ENCODE data around the gene SND1.

SND1 gene

DNA sequence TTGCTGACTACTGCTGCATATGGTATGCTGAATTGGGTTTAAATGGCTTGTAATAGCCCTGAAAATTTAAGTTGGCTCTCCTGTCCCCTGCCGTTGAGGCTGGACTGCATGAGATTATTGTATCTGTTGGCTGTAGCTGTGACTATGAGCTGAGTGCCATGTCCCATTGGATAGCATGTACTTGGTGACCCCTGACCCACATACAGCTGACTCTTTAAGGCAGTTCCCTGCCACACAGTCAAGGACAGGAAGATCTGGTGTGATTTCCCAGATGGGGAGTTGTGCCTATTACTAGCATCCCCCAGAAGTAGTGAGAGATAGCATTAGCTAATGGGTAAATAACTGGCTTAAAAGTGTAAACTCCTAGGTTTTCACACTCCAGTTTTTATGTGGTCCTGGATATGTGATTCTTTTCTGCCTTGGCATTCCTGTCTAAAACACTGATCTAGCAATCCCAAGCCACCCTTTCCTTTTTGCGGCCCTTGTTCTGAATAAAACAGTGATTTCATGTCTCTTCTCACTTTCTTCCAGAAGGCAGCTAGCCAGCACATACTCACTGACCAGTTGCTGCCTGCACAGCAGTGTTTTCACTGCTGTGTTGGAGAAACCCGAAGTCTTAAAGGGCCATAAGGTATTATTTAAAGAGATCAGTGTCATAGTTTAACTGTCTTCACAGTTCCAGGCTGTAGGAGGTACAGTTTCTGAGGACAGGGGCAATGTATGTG is 343.3 kb downstream of the SND1 start:
- DNase-seq (ENCODE audit: low read depth in 2 of 2) = no peak

DNA sequence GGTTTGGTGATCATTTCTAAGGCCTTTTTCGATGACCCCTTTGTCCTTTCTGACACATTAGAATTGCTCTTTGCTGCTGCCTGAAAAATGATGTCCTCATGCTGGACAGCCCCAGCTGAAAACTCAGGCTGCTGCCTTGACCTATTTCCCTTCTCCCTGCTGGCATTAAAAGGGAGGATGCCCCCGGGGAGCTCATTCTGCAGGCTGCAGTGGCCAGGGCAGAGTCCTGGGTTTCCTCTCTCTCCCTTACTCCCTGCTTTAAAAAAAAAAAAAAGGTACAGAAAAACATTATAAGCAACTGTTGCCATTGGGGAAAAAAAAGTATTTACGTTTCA is 343.9 kb downstream of the SND1 start:
- no peak for DNase-seq (ENCODE audit: low read depth in 2 of 2)

DNA sequence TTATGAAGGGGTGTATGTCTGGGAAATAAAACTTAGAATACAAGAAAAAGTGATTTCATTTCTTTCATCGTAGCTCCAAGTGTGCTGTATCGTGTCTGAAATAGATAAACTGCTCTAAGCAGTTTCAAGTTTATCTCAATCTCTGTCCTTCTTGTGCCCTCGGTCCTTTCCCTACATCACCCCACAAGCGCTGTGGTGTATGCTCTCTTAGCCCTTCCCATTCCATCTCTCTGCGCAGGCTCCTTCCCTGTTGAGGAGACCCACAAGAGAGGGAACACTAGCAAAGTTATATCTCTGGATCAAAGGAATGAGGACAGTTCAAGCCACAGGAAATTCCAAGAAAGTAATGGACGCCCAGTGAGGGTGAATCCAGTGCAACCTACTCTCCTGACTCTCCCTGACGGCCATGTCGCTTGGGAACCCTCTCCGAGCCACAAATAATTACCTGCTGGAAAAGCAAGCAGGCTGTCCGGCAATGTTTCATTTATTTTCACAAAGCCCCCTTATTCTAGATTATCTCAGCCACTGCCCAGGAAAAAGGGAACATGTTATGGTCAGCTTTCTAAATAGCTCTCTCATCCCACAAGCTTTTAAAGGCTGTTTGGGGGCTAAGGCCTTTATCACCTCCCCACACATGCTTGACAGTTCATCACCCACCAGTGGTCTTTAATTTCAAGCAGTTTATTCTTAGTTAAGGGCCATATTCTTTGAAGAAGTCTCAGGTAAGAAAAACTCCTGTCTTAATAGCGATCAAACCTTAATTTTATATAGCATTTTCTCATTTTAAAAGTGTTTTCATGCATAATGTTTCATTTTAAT is 344.5 kb downstream of the SND1 start:
- no peak for DNase-seq (ENCODE audit: low read depth in 2 of 2)

DNA sequence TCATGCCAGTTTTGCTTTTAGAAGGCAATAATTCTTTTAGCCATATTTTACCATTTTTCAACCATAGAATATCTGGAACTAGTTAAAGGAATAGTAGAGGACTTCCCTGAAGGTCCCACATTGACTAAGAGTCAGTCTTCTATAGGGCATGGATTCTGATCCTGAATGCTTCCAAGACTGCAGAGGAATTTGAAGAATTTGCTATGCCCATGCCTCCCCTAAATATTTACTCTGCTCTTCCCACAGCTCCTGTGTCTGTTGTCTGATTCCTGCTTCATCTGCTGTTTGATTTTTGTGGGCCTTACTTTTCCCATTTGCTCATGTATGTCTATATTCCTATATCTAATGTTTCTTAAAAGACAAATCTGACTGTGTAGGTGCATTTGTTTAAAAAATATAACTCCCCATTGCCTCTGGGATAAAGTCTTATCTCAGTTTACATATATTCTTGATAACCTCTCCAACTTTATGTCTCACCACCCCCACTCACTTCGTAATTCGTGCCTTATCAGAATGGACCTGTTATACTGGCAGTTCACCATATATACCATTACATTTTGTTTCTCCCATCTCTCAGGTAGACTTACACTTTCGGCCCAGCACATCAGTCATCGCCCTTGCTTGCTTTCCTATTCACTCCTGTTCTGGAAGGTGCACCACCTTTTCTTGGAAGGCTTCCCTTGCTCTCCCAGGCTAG is 345.4 kb downstream of the SND1 start:
- peak in 1 of 2 experiments; percentile 10 for DNase-seq (ENCODE audit: low read depth in 2 of 2)

DNA sequence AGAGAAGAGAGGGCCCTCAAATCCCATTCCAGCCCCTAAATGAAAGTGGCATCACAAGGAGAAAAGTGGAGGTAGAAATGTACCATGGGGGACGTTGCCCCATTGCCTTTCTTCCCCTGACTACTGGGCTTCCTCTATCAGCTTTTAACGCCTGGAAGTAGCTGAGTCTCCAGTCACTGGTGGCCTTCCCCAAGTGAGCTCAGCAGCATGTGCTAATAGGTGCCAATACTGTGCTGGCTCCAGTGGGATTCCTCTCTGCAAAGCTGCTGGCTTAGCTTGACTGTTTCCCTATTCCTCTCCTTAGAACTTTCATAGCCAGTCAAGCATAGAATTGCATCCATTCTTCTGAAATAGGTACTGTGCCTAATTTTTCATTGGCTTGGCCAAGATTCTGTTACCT is 346.7 kb downstream of the SND1 start:
- DNase-seq (ENCODE audit: low read depth in 2 of 2) = no peak

DNA sequence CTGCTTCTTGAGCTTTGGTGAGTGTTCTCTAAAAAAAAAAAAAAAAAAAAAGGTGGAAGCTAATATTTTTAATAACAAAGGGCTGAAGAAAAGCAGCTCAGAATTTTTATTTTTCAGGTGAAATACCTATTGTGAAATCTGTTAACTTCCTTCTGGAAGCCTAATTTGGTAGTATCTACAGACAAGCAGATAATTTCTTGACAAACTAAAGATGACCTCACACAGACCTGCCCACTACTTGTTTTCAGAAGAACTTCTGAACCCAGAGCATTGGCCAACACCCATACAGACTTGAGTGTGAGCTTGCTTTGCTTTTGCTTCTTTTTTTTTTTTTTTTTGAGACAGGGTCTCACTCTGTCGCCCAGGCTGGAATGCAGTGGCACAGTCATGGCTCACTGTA is 348.1 kb downstream of the SND1 start:
- DNase-seq (ENCODE audit: low read depth in 2 of 2) = no peak

DNA sequence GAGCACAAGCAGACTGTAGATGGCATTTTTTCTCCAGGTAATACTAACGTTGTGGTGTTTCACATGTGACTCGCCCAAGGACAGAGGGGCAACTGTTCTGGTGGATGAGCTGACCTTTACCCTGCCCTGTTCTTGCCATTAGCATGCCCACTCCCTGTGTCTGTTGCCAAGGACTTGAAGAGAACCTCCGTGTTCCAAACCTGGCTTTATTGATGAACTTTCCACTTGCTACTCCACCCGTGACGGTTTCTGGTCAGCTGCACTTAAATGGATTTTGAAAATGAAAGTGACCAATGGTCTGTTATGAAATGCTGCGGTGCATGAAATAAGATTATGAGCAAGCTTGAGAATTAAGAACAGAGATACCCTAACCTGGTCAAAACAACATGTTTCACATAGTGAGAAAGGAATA is 348.9 kb downstream of the SND1 start:
- no peak for DNase-seq (ENCODE audit: low read depth in 2 of 2)

DNA sequence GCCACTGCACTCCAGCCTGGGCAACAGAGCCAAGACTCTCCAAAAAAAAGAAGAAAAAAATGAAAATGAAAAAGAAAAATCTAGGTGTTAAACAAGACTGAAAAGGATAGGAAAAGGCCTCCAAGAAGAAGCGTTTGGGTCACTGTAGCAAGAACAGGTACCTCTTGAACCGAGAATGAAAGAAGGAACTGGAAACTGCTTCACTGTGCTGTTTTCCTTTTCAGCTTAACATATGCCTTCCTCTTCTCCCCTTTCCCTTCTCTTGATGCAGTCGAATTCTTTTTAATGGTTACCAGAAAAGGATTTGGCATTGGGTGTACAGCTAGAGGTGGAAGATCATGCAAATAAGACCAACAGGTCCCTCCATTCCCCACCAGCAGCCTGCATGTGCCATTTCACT is 351.2 kb downstream of the SND1 start:
- DNase-seq (ENCODE audit: low read depth in 2 of 2) = no peak

DNA sequence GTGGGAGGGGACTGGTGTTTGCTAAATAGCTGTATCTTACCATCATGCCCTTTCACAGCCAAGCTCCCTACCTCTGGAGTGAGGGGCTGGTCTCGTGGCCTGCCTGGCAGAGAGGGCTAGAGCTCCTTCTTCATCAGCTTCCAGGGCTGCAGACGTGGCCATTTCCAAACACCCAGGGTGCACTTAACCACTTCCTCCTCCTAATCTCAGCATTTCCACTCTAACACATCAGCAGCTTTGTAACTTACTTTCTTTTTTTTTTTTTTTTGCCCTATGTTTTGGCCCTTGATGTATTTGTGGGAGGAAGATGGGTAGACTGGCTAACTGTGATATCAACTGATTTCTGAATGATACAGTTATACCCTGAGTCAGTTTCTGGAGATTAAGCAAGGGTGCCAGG is 351.8 kb downstream of the SND1 start:
- DNase-seq (ENCODE audit: low read depth in 2 of 2) = no peak

DNA sequence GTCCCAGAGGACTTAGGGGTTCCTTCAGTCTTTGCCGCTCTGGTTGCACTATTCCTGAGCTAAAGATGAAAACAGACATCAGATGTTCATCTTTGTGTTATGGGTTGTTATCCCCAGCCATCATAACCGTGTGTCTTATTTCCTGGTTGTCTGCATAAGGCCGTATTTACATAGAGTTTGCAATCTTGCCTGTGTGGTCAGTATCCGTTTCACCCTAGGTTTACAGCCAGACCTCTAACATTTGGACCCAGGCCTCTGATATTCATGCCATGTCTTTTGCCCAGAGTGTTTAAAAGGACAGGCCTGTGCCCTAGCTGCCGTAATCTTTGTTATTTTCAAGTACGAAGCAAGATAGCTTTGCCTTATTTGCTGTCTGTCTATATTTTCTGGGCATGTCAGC is 352.6 kb downstream of the SND1 start:
- DNase-seq (ENCODE audit: low read depth in 2 of 2) = no peak

DNA sequence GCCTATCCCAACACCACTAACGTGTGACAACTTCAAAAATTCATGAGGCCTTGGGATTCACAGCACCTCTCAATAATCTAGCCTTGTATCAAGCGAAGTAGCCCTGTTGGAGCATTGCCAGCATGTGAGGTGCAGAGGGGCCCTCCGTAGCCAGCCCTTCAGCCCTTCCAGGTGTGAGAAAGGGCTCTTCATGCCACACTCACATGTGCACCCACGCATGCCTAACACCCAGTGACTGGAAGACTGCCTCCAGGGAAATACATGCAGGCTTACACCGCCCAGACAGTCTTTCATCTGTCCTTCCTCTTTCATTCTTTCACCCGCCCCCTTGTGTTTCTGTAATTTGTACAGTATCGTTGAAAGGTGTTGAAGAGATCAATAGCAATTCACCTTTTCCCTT is 353.1 kb downstream of the SND1 start:
- DNase-seq (ENCODE audit: low read depth in 2 of 2) = no peak

DNA sequence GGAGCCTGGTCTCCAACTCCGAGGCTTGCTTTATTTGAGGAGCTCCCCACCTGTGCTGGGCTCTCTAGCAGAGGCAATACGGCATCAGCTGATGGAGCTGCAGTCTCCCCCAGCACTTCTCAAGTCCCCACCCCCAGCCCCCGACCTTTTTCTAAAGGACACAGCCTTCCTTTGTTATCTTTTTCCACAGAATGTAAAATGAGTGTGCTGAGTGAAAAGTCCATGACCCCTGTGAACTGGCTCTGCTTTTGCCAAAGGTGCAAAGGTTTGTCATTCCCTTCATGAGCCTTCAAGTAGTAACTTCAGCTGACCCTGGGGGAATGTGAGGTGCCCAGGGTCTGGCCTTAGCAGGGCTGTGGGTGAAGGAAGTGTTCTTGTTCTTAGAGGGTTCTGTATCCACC is 353.8 kb downstream of the SND1 start:
- no peak for DNase-seq (ENCODE audit: low read depth in 2 of 2)

DNA sequence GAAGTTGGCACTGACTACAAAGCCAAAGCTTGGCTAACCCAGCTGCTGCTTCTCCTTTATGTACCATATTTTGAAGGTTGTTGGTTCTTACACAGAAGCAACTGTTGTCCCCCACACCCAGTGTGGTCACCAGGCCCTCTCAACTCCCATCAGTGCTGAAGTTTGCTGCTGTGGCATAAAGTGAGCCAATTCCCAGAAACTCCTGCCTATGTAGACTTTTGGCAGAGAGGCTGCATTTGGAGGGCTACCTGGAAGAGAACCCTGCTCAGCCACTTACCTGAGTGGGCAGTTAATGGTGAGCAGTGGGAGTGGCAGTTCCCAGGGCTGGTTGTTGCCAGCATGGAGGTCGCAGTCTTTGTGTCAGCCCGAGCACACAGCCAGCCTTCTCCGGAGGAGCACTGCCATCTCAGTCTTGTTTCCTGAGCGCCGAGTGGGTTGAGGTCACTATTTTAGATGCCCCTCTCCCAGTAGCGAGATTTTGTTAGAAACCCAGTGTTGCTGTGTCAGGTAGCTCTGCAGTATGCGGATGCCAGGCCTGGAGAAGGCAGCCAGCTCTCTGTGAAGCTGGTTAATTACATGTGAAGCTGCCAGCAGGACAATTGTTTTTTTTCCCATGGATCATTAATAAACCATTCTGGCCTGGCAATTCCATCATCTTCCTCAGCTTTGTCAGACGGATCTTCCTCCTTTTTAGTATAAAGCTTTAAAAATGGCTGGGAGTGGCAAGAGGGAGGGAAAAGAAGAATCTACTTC is 354.7 kb downstream of the SND1 start:
- no peak for DNase-seq (ENCODE audit: low read depth in 2 of 2)

DNA sequence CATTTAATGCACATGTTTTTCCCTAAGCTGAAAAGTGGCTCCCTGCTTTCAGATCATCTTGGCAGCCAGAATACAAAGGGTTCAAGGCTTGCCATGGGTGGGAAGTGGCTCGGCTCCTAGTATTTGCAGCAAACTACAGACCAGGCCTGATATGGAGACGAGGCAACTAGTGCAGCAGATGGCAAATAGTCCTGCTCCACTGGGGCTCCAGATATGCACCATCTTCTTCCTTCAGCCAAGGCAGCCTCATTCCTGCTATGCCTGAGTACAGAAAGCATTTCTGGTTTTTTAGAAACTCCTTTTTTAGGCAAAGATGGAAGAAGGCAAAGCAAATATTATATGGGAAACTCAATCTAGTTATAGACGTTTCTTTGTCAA is 355.3 kb downstream of the SND1 start:
- DNase-seq (ENCODE audit: low read depth in 2 of 2) = no peak

DNA sequence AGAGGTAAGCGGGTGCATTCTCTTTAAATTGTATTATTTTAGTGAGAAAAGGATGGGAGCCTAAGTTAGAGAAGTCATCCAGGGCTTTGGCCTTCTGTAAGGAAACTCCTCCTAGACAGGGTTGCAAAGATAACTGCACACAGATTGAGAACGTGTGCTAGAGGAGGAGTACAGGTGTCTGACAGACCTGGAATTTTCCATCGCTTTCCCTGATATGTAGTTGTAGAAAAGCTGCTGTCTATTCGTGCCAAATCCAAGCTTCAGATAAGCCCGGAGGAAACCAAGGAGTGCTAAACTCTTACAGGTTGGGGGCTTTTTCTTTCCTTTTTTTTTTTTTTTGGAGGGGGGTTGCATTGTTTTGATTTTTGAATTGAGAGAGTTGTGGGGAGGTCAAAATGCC is 356.1 kb downstream of the SND1 start:
- no peak for DNase-seq (ENCODE audit: low read depth in 2 of 2)

DNA sequence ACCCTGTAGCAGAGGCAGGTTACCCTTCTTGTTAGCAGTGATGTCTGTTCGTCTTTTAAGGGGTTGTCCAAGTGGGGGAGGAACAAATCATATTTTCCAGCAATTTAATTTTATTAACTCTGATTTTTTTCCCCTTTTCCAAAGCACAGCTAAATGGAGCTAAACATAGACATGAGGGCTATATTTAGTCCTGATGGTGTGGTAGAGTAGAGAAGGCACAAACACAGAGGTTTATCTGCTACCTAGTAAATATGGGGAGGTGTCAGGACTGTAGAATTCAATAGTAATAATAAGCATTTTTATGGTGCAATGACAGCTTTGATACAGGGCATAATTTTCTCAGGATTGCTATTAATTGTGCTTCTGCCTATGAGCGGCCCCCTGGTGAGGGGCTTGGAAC is 356.8 kb downstream of the SND1 start:
- no peak for DNase-seq (ENCODE audit: low read depth in 2 of 2)

DNA sequence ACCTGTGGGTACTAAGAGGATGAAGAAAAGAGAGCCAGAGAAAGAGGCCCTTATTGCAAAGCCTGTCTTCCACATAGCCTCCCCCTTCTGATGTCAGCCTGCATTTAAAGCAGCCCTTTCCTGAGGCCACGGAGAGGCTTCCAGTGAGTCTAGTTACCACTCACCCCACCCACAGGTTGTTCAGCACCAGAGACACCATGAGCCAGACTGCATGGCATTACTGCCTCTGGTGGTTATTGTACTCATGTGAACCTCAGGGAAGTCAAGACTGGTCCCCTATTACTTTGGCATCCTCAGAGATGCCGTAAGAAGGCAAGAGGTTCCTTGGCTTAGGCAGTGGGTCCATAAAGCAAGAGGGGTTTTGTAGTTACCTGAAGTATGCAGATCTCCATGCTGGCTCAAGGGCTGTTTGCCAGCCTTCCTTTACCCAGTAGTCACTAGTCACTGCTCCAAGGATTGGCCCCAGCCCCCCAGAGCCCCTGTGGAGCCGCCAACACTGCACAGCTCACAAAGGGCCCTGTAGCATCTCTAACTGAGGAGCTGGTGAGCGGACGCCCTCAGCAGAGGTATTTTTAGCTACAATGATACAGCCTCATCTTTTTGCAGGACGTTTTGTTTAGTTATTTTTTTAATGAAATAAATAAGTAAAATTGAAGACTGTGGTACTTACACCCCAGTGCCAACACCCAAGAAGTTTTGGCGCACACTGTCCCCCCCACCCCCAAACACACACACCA is 358.6 kb downstream of the SND1 start:
- no peak for DNase-seq (ENCODE audit: low read depth in 2 of 2)

DNA sequence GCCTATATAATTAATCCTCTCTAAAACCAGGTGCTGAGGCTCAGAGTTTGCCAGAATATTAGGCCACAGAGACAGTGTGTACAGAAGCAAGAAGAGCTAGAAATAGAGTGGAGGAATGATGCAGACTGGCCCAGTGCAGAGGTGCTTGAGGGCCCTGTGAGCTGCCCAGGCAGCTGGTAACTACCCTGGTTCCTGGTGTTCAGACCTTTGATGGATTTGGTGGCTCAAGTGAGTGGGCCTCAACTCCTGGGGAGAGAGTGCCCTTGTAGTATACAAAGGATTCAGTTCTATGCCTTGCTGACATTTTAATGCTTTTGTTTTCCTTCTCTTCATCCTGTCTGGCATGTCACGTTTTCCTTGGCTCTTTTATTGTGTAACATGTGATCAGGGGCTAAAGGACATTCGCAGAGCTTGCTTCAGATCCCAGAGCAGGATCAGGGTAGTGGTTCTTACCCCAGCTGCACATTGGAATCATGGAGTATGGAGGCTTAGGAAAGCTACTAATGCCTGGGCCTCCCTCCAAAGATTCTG is 359.2 kb downstream of the SND1 start:
- DNase-seq (ENCODE audit: low read depth in 2 of 2) = no peak

DNA sequence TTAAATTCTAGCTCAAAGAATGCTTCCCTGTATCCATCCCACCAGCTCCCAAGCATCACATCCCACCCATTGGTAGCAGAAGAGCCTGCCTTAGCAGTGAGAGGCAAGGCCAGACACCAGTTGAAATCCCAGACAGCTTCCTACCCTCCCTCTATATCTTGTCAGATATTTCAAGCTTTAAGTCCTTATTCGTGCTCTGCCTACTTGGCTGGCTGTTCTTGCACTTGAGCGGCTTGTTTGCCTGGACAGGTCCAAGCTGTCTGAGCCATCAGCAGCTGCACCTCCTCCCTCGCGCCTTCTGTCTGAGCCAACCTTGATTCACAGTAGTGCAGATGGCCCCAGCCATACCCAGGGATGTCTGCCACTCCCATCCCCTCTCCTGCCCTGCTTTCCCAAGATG is 362.8 kb downstream of the SND1 start:
- no peak for DNase-seq (ENCODE audit: low read depth in 2 of 2)

DNA sequence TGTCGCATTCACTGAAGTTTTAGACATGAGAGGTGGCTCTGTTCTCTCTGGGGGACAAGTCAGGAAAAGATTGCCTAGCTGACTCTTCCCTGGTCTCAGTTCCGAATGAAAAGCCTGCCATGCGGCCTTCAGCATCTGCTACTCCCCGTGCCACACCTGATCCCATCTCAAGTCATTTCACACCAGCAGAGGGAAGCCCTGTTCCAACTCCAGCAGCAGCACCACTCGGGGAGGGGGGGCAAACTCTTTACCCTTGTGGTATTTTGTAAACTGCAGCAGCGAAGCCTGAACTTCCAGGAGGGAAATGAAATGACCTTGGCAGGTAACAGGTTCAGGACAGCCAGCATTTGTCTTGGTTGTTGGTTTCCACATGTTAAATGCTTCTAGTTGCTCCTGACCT is 365.5 kb downstream of the SND1 start:
- DNase-seq (ENCODE audit: low read depth in 2 of 2) = no peak

All from fibroblast of skin of left quadriceps (primary cell).